Measurements from ENCODE around the gene CEL.
"Not testable (repeated sequence)": the region's sequence is repeated elsewhere in the genome, so short reads cannot be mapped to it uniquely, and the experiment has no call there.

Gene CEL

DNA sequence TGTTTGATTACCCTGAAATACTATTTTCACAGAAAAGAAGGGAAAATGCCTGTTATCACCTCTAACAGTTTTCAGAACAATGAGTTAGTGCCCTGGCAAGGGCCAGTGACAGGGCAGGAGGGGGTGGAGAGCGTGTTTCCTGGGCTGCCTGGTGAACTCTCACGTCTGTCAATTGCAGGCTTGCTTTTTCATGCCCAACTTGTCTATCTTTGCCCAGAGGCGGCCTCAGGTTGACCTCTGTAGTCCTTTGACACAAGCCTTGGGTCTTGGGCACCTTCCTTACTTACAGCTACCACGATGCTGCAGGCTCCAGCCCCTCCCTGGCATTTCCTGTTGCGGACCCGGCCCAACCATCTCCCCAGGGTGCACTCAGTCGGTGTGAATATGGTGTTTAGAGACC lies 2.2 kb upstream of the CEL start:
- no peak overlapping the region for H3K4me3 ChIP-seq (replicated peaks; ENCODE audit: insufficient read depth, low read length)
- H3K27ac ChIP-seq (replicated peaks) = peak overlapping the region; percentile 77
- TF ChIP-seq, protein P1, sequence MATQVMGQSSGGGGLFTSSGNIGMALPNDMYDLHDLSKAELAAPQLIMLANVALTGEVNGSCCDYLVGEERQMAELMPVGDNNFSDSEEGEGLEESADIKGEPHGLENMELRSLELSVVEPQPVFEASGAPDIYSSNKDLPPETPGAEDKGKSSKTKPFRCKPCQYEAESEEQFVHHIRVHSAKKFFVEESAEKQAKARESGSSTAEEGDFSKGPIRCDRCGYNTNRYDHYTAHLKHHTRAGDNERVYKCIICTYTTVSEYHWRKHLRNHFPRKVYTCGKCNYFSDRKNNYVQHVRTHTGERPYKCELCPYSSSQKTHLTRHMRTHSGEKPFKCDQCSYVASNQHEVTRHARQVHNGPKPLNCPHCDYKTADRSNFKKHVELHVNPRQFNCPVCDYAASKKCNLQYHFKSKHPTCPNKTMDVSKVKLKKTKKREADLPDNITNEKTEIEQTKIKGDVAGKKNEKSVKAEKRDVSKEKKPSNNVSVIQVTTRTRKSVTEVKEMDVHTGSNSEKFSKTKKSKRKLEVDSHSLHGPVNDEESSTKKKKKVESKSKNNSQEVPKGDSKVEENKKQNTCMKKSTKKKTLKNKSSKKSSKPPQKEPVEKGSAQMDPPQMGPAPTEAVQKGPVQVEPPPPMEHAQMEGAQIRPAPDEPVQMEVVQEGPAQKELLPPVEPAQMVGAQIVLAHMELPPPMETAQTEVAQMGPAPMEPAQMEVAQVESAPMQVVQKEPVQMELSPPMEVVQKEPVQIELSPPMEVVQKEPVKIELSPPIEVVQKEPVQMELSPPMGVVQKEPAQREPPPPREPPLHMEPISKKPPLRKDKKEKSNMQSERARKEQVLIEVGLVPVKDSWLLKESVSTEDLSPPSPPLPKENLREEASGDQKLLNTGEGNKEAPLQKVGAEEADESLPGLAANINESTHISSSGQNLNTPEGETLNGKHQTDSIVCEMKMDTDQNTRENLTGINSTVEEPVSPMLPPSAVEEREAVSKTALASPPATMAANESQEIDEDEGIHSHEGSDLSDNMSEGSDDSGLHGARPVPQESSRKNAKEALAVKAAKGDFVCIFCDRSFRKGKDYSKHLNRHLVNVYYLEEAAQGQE (IDR thresholded peaks at IDR 0.05; ENCODE audit: insufficient replicate concordance, low read depth) = no peak
- DNase-seq (ENCODE audit: low read depth in 1 of 2, low spot score in 1 of 2) = peak in 1 of 2 experiments; percentile 36
- H3K27me3 ChIP-seq (ENCODE audit: insufficient read depth, poor library complexity, severe bottlenecking) = no peaks in the 10 kb centered on the region

DNA sequence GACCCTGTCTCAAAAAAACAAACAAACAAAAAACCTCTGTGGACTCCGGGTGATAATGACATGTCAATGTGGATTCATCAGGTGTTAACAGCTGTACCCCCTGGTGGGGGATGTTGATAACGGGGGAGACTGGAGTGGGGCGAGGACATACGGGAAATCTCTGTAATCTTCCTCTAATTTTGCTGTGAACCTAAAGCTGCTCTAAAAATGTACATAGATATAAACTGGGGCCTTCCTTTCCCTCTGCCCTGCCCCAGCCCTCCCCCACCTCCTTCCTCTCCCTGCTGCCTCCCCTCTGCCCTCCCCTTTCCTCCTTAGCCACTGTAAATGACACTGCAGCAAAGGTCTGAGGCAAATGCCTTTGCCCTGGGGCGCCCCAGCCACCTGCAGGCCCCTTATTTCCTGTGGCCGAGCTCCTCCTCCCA lies 1.4 kb upstream of the CEL start:
- H3K27ac ChIP-seq (replicated peaks) = peak overlapping the region; percentile 77
- no peaks in the 10 kb centered on the region for H3K27me3 ChIP-seq (ENCODE audit: insufficient read depth, poor library complexity, severe bottlenecking)
- H3K4me3 ChIP-seq (replicated peaks; ENCODE audit: insufficient read depth, low read length) = no peak overlapping the region
- DNase-seq (ENCODE audit: low read depth in 1 of 2, low spot score in 1 of 2) = peak in 1 of 2 experiments; percentile 72
- TF ChIP-seq, protein P2, sequence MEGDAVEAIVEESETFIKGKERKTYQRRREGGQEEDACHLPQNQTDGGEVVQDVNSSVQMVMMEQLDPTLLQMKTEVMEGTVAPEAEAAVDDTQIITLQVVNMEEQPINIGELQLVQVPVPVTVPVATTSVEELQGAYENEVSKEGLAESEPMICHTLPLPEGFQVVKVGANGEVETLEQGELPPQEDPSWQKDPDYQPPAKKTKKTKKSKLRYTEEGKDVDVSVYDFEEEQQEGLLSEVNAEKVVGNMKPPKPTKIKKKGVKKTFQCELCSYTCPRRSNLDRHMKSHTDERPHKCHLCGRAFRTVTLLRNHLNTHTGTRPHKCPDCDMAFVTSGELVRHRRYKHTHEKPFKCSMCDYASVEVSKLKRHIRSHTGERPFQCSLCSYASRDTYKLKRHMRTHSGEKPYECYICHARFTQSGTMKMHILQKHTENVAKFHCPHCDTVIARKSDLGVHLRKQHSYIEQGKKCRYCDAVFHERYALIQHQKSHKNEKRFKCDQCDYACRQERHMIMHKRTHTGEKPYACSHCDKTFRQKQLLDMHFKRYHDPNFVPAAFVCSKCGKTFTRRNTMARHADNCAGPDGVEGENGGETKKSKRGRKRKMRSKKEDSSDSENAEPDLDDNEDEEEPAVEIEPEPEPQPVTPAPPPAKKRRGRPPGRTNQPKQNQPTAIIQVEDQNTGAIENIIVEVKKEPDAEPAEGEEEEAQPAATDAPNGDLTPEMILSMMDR (IDR thresholded peaks at IDR 0.05; ENCODE audit: insufficient read depth, low read length) = no peak
- TF ChIP-seq, protein P1 (IDR thresholded peaks at IDR 0.05; ENCODE audit: insufficient replicate concordance, low read depth) = no peak
- TF ChIP-seq SPI1 (IDR thresholded peaks at IDR 0.05; ENCODE audit: borderline replicate concordance, low read depth) (no peak), POLR2AphosphoS5 (IDR thresholded peaks at IDR 0.05; ENCODE audit: low read depth) (no peak), GABPA (IDR thresholded peaks at IDR 0.05; ENCODE audit: low read depth) (no peak)

DNA sequence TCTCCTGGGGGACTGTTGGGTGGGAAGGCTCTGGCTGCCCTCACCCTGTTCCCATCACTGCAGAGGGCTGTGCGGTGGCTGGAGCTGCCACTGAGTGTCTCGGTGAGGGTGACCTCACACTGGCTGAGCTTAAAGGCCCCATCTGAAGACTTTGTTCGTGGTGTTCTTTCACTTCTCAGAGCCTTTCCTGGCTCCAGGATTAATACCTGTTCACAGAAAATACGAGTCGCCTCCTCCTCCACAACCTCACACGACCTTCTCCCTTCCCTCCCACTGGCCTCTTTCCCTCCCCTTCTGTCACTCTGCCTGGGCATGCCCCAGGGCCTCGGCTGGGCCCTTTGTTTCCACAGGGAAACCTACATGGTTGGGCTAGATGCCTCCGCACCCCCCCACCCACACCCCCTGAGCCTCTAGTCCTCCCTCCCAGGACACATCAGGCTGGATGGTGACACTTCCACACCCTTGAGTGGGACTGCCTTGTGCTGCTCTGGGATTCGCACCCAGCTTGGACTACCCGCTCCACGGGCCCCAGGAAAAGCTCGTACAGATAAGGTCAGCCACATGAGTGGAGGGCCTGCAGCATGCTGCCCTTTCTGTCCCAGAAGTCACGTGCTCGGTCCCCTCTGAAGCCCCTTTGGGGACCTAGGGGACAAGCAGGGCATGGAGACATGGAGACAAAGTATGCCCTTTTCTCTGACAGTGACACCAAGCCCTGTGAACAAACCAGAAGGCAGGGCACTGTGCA lies 590 bp upstream of the CEL start:
- DNase-seq (ENCODE audit: low read depth in 1 of 2, low spot score in 1 of 2); H3K4me3 ChIP-seq (replicated peaks; ENCODE audit: insufficient read depth, low read length); H3K27me3 ChIP-seq (ENCODE audit: insufficient read depth, poor library complexity, severe bottlenecking): not testable (repeated sequence)
- peak overlapping the region; percentile 40 for H3K27ac ChIP-seq (replicated peaks)

DNA sequence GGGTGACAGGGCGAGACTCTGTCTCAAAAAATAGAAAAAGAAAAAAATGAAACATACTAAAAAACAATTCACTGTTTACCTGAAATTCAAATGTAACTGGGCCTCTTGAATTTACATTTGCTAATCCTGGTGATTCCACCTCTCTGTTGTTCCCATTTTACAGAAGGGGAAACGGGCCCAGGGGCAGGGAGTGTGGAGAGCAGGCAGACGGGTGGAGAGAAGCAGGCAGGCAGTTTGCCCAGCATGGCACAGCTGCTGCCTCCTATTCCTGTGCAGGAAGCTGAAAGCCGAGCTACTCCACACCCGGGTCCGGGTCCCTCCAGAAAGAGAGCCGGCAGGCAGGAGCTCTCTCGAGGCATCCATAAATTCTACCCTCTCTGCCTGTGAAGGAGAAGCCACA lies 788 bp downstream of the CEL start:
- not testable (repeated sequence) for H3K27ac ChIP-seq (replicated peaks); DNase-seq (ENCODE audit: low read depth in 1 of 2, low spot score in 1 of 2); H3K4me3 ChIP-seq (replicated peaks; ENCODE audit: insufficient read depth, low read length); H3K27me3 ChIP-seq (ENCODE audit: insufficient read depth, poor library complexity, severe bottlenecking)

DNA sequence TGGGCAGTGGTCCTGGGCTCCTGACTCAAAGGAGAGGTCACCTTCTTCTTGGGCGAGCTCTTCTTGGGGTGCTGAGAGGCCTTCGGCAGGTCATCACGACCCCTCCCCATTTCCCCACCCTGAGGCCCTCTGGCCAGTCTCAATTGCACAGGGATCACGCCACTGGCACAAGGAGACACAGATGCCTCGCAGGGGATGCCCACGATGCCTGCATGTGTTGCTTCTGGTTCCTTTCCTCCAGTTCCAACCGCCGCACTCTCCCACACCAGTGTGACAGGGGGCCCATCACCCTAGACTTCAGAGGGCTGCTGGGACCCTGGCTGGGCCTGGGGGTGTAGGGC lies 1.3 kb downstream of the CEL start:
- H3K27me3 ChIP-seq (ENCODE audit: insufficient read depth, poor library complexity, severe bottlenecking) = no peaks in the 10 kb centered on the region
- TF ChIP-seq POLR2AphosphoS5 (IDR thresholded peaks at IDR 0.05; ENCODE audit: low read depth) = no peak
- TF ChIP-seq SPI1 (IDR thresholded peaks at IDR 0.05; ENCODE audit: borderline replicate concordance, low read depth) = no peak
- no peak overlapping the region for H3K4me3 ChIP-seq (replicated peaks; ENCODE audit: insufficient read depth, low read length)
- no peak overlapping the region for H3K27ac ChIP-seq (replicated peaks)
- DNase-seq (ENCODE audit: low read depth in 1 of 2, low spot score in 1 of 2) = no peak

DNA sequence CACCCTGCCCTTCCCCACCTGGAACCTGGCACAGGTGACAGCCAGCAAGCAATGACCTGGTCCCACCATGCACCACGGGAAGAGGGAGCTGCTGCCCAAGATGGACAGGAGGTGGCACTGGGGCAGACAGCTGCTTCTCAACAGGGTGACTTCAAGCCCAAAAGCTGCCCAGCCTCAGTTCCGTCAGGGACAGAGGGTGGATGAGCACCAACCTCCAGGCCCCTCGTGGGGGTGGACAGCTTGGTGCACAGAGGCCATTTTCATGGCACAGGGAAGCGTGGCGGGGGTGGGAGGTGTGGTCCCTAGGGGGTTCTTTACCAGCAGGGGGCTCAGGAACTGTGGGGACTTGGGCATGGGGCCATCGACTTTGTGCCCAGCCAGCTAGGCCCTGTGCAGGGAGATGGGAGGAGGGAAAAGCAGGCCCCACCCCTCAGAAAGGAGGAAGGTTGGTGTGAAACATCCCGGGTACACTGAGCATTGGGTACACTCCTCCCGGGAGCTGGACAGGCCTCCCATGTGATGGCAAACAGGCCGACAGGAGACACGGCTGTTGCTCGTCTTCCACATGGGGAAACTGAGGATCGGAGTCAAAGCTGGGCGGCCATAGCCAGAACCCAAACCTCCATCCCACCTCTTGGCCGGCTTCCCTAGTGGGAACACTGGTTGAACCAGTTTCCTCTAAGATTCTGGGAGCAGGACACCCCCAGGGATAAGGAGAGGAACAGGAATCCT lies 1.9 kb downstream of the CEL start:
- TF ChIP-seq POLR2AphosphoS5 (IDR thresholded peaks at IDR 0.05; ENCODE audit: low read depth) (peak; percentile 36), GABPA (IDR thresholded peaks at IDR 0.05; ENCODE audit: low read depth) (no peak), SPI1 (IDR thresholded peaks at IDR 0.05; ENCODE audit: borderline replicate concordance, low read depth) (no peak)
- TF ChIP-seq, protein P2 (IDR thresholded peaks at IDR 0.05; ENCODE audit: insufficient read depth, low read length) = no peak
- TF ChIP-seq, protein P1 (IDR thresholded peaks at IDR 0.05; ENCODE audit: insufficient replicate concordance, low read depth) = no peak
- no peaks in the 10 kb centered on the region for H3K27me3 ChIP-seq (ENCODE audit: insufficient read depth, poor library complexity, severe bottlenecking)
- DNase-seq (ENCODE audit: low read depth in 1 of 2, low spot score in 1 of 2) = no peak
- no peak overlapping the region for H3K4me3 ChIP-seq (replicated peaks; ENCODE audit: insufficient read depth, low read length)
- H3K27ac ChIP-seq (replicated peaks) = no peak overlapping the region

Measured in HL-60 (cell line).